Measurements from ENCODE around the gene EHBP1. TPM values are rescaled to one million over a fixed set of nuclear protein-coding genes. Genes with fewer than 3 reads are reported as not detected.

Gene EHBP1
- total and polyA plus RNA-seq, 7 donors = 3.9 to 20.2 (median 14.3) TPM

DNA sequence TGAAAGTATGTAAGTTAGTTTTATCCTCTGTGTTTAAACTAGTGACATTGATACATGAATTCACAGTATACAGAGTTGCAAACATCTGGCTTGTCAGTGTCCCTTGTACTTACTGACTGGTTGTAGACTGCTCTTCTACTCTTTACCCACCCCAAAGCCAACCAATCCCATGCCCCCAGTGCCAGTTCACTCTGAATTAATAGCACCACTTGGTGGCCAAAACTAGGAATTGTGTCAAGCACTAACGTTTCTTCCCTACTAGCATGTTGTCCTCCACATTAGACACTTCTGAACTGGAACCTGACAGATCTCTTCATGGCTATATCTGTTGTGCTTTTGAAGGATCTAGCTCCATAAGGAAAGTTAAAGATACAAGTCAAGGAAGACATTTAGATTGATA lies 317.9 kb downstream of the EHBP1 start:
- intact Hi-C loops (cut with DNase I) = no loop called here
- 0 to 30% (median 9%) methylated on average over 1 of the region's 1 CpG for WGBS, 3 donors
- ATAC-seq (no peak), DNase-seq (no peak)
- TF ChIP-seq, protein P1, sequence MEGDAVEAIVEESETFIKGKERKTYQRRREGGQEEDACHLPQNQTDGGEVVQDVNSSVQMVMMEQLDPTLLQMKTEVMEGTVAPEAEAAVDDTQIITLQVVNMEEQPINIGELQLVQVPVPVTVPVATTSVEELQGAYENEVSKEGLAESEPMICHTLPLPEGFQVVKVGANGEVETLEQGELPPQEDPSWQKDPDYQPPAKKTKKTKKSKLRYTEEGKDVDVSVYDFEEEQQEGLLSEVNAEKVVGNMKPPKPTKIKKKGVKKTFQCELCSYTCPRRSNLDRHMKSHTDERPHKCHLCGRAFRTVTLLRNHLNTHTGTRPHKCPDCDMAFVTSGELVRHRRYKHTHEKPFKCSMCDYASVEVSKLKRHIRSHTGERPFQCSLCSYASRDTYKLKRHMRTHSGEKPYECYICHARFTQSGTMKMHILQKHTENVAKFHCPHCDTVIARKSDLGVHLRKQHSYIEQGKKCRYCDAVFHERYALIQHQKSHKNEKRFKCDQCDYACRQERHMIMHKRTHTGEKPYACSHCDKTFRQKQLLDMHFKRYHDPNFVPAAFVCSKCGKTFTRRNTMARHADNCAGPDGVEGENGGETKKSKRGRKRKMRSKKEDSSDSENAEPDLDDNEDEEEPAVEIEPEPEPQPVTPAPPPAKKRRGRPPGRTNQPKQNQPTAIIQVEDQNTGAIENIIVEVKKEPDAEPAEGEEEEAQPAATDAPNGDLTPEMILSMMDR (IDR thresholded peaks at IDR 0.05) = no peak
- Histone ChIP-seq H3K4me1 (no peaks in the 10 kb centered on the region), H3K27ac (no peak overlapping the region), H3K9me3 (no peaks in the 10 kb centered on the region), H3K36me3 (ENCODE audit: insufficient read depth in 1 of 2, low read depth in 1 of 2) (no peaks in the 10 kb centered on the region), H3K27me3 (ENCODE audit: insufficient read depth in 3 of 3, low read length in 2 of 3) (no peaks in the 10 kb centered on the region), H3K4me3 (no peak overlapping the region)

DNA sequence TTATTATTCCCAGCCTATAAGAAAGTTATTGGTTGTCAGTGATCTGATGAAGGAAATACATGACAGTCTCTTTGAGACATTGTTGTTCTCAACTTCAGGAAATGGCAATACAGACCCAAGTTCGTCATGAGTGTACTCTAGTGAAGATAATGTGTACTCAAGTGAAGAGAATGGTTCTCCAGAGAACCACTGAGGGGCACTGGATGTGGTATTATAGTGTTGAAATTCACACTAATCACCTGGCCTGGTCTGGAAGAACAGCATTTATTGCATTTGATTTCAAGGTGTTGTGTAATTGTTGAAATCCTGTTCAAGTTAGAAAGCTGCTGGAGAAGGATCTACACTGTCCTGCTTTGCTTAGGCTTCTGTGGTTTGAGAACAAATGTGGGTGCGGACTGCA lies 321.7 kb downstream of the EHBP1 start:
- H3K4me1 ChIP-seq = no peaks in the 10 kb centered on the region
- 91 to 95% (median 92%) methylated on average over 2 of the region's 2 CpGs for WGBS, 3 donors
- no peaks in the 10 kb centered on the region for H3K27me3 ChIP-seq (ENCODE audit: insufficient read depth in 3 of 3, low read length in 2 of 3)
- ATAC-seq (no peak), DNase-seq (no peak)
- intact Hi-C loops (cut with DNase I) = no loop called here
- no peaks in the 10 kb centered on the region for H3K9me3 ChIP-seq
- no peak overlapping the region for H3K4me3 ChIP-seq
- H3K36me3 ChIP-seq (ENCODE audit: insufficient read depth in 1 of 2, low read depth in 1 of 2) = no peaks in the 10 kb centered on the region
- H3K27ac ChIP-seq = no peak overlapping the region
- TF ChIP-seq, protein P1 (IDR thresholded peaks at IDR 0.05) = no peak

DNA sequence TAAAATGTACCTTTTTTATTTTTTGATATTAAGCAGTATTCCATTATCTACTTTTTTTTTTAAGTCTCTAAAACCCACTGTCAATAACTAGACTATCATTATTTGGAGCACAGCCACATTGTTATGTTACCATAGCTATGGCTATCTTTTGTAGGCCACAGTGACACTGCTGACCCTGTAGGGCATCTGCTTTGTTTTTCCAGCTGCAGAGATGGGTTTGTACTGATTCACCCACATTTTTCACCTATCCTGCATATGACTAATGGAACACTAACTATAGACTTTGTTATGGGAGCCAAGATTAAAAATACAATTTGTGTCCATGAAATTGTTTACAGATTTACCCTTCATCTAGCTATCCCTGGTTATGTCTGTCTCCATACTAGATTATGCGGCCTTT lies 323.5 kb downstream of the EHBP1 start:
- no peak overlapping the region for H3K4me3 ChIP-seq
- no peaks in the 10 kb centered on the region for H3K4me1 ChIP-seq
- intact Hi-C loops (cut with DNase I) = no loop called here
- H3K36me3 ChIP-seq (ENCODE audit: insufficient read depth in 1 of 2, low read depth in 1 of 2) = no peaks in the 10 kb centered on the region
- no peaks in the 10 kb centered on the region for H3K27me3 ChIP-seq (ENCODE audit: insufficient read depth in 3 of 3, low read length in 2 of 3)
- no peaks in the 10 kb centered on the region for H3K9me3 ChIP-seq
- TF ChIP-seq, protein P1 (IDR thresholded peaks at IDR 0.05) = no peak
- no peak for DNase-seq
- 93 to 100% (median 97%) methylated on average over 1 of the region's 1 CpG for WGBS, 3 donors
- H3K27ac ChIP-seq = no peak overlapping the region
- no peak for ATAC-seq

DNA sequence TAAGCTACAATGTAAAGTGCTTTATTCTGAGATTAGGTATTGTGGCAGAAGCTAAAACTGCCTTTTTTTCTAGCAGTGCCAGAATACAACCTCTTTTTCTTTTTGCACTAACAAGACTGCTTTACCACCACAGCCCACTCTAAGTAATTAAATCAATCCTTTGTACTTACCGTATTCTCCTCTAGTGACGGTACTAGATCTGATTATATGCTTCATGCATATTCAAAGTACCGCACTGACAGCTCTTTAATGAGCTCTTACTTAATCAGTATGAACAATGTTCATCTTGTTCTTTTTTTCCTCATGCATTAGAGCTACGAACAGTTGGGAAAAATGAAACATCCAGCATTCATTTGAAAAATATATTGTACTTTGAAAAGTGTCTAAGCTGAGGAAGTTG lies 329.0 kb downstream of the EHBP1 start:
- H3K4me3 ChIP-seq = no peak overlapping the region
- H3K27ac ChIP-seq = no peak overlapping the region
- intact Hi-C loops (cut with DNase I) = no loop called here
- no peaks in the 10 kb centered on the region for H3K4me1 ChIP-seq
- ATAC-seq (no peak), DNase-seq (no peak)
- no peaks in the 10 kb centered on the region for H3K27me3 ChIP-seq (ENCODE audit: insufficient read depth in 3 of 3, low read length in 2 of 3)
- no peaks in the 10 kb centered on the region for H3K9me3 ChIP-seq
- 91 to 92% (median 92%) methylated on average over 4 of the region's 4 CpGs for WGBS, 3 donors
- H3K36me3 ChIP-seq (ENCODE audit: insufficient read depth in 1 of 2, low read depth in 1 of 2) = no peaks in the 10 kb centered on the region
- TF ChIP-seq, protein P1 (IDR thresholded peaks at IDR 0.05) = no peak

DNA sequence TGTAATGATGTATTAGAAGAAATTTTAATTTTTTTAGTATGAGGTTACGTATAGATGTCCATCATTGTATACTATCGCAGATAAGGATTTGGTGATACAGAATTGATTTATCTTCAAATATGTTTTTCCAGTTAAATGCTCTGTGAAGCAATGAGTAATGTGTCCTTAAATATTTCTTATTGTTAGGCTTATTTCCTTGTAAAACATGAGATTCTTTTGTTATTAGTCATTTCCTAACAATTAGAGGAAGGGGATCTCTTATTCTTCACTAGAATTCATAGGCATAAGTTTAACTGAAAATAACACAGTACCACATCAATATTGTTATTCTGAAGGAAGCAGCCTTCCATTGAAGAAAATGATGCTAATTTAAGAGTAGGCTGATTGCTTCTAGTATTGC lies 329.7 kb downstream of the EHBP1 start:
- no peak for DNase-seq
- TF ChIP-seq, protein P1 (IDR thresholded peaks at IDR 0.05) = no peak
- ATAC-seq = no peak
- Histone ChIP-seq H3K36me3 (ENCODE audit: insufficient read depth in 1 of 2, low read depth in 1 of 2) (no peaks in the 10 kb centered on the region), H3K27me3 (ENCODE audit: insufficient read depth in 3 of 3, low read length in 2 of 3) (no peaks in the 10 kb centered on the region), H3K4me3 (no peak overlapping the region), H3K9me3 (no peaks in the 10 kb centered on the region), H3K27ac (no peak overlapping the region), H3K4me1 (no peaks in the 10 kb centered on the region)
- 85 to 98% (median 89%) methylated on average over 2 of the region's 2 CpGs for WGBS, 3 donors
- intact Hi-C loops (cut with DNase I) = no loop called here
